Sigmoid colon (tissue), 7 donors: ENCODE data around the gene POLR1A. TPM values are rescaled to one million over a fixed set of nuclear protein-coding genes. Genes with fewer than 3 reads are reported as not detected.

Experiments
- DNase-seq: peaks from one replicate; pipeline ENCODE4 v3.0.0-alpha.2; 2019
- H3K27ac ChIP-seq, 4 donors: fragments of 200-600 bp; sonication (generic); one replicate each; pipeline ENCODE4 v1.5.1; 2016 to 2019; ENCODE audit warnings: mild to moderate bottlenecking in 1 of 4
- H3K27me3 ChIP-seq, 3 donors: fragments of 200-600 bp; sonication (generic); one replicate each; pipeline ENCODE4 v1.5.1; 2019; ENCODE audit warnings: mild to moderate bottlenecking in 1 of 3
- H3K36me3 ChIP-seq, 4 donors: fragments of 200-600 bp; sonication (generic); one replicate each; pipeline ENCODE4 v1.5.1; 2016 to 2019
- H3K4me1 ChIP-seq, 4 donors: fragments of 200-600 bp; sonication (generic); one replicate each; pipeline ENCODE4 v1.5.1; 2017 to 2019
- H3K4me3 ChIP-seq, 4 donors: fragments of 200-600 bp; sonication (generic); one replicate each; pipeline ENCODE4 v1.5.1; 2017 to 2019; ENCODE audit warnings: mild to moderate bottlenecking in 2 of 4, moderate library complexity in 1 of 4
- H3K9me3 ChIP-seq, 4 donors: fragments of 200-600 bp in 3 of 4; sonication (generic) in 3 of 4; one replicate each; pipeline versions ENCODE4 v1.5.1 to v1.6.1; 2013 to 2019
- EP300 ChIP-seq, 4 donors: sonication (generic); formaldehyde crosslinking; IDR thresholded peaks; one replicate each; pipeline ENCODE4 v1.6.1; 2017; ENCODE audit warnings: antibody characterized with exemption in 4 of 4
- POLR2A ChIP-seq, 2 donors: fragments of 450-650 bp; IDR thresholded peaks; one replicate each; pipeline ENCODE4 v1.6.1; 2016; ENCODE audit warnings: antibody characterized with exemption in 2 of 2, mild to moderate bottlenecking in 2 of 2, moderate library complexity in 2 of 2
- POLR2AphosphoS5 ChIP-seq, 4 donors: sonication (generic); formaldehyde crosslinking; IDR thresholded peaks; one replicate each; pipeline ENCODE4 v1.6.1; 2017; ENCODE audit warnings: antibody characterized with exemption in 4 of 4
- WGBS, 2 donors: extraction: QIAGEN DNeasy Blood & Tissue Kit; methylation state at CpG; one replicate each; pipeline ENCODE4 v1.1.7; 2013; 5-methylcytosine and 5-hydroxymethylcytosine counted together
- intact Hi-C: fragments of 100-400 bp; cut with DNase I; formaldehyde crosslinking; loops from one replicate; pipeline ENCODE4 v1.15.1; 2023
- polyA plus RNA-seq, 3 donors: library from polyadenylated mRNA; stranded (reverse); fragments of 200-250 nt; gene quantifications; one replicate each; pipeline ENCODE4 v1.2.3, GENCODE V29; 2013
- total RNA-seq, 4 donors: library from RNA; depleted of rRNA; stranded (reverse); fragments of >200 nt; gene quantifications; one replicate each; pipeline ENCODE4 v1.1.0, GENCODE V29; 2016
- TF ChIP-seq, protein P1 (sequence below), 4 experiments: fragments of 450-650 bp in 3 of 4; fragments of 200-600 bp in 1 of 4; IDR thresholded peaks; one replicate each; pipeline ENCODE4 v1.5.1; 2016 to 2019; ENCODE audit warnings: antibody characterized with exemption in 4 of 4, mild to moderate bottlenecking in 3 of 4, moderate library complexity in 2 of 4
- donor health status: healthy with polysubstance abuse.
- donor health status: Bipolar disorder and iron deficiency.
- donor health status: healthy.

POLR1A gene
- total and polyA plus RNA-seq, 7 donors: 1.2 to 17.9 (median 10.1) TPM

DNA sequence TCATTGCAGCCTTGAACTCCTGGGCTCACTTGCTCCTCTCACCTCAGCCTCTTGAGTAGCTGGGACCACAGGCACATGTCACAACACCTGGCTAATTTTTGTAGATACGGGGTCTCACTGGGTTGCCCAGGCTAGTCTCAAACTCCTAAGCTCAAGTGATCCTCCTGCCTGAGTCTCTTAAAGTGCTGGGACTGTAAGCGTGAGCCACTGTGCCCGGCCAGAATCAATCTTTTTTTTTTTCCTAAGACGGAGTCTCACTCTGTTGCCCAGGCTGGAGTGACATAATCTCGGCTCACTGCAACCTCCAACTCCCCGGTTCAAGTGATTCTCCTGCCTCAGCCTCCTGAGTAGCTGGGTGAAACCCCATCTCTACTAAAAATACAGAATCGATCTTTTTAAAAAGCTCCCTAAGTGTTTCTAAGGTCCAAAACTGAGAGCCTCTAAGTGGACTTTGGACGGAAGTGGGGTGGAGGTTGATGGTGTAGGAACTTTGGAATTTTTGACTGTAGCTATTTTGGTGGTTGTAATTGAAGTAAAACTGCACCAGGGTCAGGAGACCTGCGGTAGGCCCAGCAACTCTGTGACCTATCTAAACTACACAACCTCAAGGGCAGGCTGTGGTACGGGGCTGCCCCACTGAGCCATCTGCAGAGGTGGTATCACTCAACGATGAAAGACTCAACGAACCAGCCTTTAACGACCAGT, 82.9 kb downstream of the POLR1A start:
- 86 to 89% methylated on average over 13 of the region's 13 CpGs for WGBS, 2 donors
- no peak overlapping the region for H3K27ac ChIP-seq
- intact Hi-C loops: no loop called here

DNA sequence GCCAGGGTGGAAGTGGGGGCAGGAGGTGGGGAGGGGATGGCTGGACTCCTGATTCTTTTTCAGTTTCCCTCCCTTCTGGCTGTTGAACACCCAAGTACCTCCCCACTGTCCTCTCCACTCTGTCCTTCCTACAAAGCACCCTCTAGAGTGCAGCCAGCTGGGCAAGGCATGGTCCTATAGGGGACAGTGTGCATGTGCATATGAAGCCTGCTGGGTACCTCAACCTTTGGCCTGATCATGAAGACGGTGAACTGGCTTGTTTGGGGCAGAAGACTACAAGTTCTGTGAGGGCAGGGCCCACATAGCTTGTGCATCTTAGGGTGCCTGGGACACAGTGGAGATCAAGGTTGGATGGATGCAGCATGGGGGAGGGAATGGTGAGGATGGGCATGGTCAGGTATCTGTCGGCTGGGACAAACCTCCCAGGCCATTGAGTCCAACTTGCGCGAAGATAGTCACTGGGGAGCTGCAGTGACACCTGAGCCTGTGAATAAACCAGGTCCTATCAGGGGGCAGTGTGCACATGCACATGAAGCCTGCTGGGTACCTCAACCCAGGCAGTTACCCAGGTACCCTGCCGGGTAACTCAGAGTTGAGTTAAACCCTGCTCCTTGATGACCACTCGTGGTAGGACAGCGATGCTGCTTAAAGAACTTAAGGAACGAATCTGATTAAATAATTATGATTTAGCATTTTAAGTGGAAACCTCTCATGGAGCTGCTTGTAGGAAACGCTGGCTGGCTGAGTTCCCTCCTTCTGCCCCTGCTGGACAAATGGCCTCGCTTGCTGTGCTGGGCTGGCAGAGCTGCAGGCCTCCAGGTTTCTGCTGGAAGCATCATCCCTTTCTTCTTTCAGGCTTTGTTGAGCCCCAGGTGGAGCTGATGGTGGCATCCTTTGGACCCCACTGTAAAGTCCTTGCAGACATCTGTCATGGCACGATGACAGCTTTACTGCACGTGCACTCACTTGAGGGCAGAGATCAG, 84.0 kb downstream of the POLR1A start:
- peaks cover 0 to 5% (median 2%) of the 10 kb centered on the region in 4 donors for H3K36me3 ChIP-seq
- H3K9me3 ChIP-seq: no peaks in the 10 kb centered on the region
- intact Hi-C loops: no loop called here
- no peaks in the 10 kb centered on the region for H3K27me3 ChIP-seq
- peaks cover 0 to 21% (median 2%) of the 10 kb centered on the region in 4 donors for H3K4me1 ChIP-seq
- TF ChIP-seq EP300 (IDR thresholded peaks at IDR 0.05) (no peak), POLR2AphosphoS5 (IDR thresholded peaks at IDR 0.05) (no peak), POLR2A (IDR thresholded peaks at IDR 0.05) (no peak)
- TF ChIP-seq, protein P1, sequence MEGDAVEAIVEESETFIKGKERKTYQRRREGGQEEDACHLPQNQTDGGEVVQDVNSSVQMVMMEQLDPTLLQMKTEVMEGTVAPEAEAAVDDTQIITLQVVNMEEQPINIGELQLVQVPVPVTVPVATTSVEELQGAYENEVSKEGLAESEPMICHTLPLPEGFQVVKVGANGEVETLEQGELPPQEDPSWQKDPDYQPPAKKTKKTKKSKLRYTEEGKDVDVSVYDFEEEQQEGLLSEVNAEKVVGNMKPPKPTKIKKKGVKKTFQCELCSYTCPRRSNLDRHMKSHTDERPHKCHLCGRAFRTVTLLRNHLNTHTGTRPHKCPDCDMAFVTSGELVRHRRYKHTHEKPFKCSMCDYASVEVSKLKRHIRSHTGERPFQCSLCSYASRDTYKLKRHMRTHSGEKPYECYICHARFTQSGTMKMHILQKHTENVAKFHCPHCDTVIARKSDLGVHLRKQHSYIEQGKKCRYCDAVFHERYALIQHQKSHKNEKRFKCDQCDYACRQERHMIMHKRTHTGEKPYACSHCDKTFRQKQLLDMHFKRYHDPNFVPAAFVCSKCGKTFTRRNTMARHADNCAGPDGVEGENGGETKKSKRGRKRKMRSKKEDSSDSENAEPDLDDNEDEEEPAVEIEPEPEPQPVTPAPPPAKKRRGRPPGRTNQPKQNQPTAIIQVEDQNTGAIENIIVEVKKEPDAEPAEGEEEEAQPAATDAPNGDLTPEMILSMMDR (IDR thresholded peaks at IDR 0.05): no peak
- no peak overlapping the region for H3K4me3 ChIP-seq
- H3K27ac ChIP-seq: no peak overlapping the region
- WGBS, 2 donors: 87 to 91% methylated on average over 12 of the region's 12 CpGs
- DNase-seq: peak; percentile 53

More for the DNA sequence above, 82.9 kb downstream of the POLR1A start:
- no peaks in the 10 kb centered on the region for H3K9me3 ChIP-seq
- no peaks in the 10 kb centered on the region for H3K27me3 ChIP-seq
- TF ChIP-seq, protein P1 (IDR thresholded peaks at IDR 0.05): no peak
- TF ChIP-seq EP300 (IDR thresholded peaks at IDR 0.05): no peak
- TF ChIP-seq POLR2A (IDR thresholded peaks at IDR 0.05): no peak
- TF ChIP-seq POLR2AphosphoS5 (IDR thresholded peaks at IDR 0.05): no peak
- peaks cover 0 to 18% (median 2%) of the 10 kb centered on the region in 4 donors for H3K4me1 ChIP-seq
- H3K36me3 ChIP-seq: peaks cover 0 to 17% (median 11%) of the 10 kb centered on the region in 4 donors
- no peak overlapping the region for H3K4me3 ChIP-seq
- peak; percentile 30 for DNase-seq

DNA sequence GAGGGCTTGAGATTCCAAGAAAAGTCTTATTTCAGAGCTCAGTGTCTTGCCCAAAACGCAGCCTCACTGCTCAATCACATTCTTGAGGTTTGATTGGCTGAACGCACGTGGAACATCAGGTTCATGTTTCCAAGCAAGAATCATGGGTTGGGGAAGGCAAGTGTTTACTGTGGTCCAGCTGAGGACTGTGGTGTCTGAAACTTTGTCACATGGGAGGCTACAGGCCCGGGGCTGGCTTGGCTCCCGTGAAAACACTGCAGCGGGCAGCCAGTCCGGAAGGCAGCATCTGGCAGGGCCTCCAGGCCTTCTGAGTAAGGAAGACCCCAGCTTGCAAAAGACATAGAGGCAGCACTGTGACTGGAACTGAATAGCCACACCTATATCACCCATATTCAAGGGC, 84.7 kb downstream of the POLR1A start:
- Histone ChIP-seq H3K36me3 (no peaks in the 10 kb centered on the region), H3K4me3 (no peak overlapping the region), H3K27ac (no peak overlapping the region), H3K4me1 (peaks cover 0 to 20% (median 2%) of the 10 kb centered on the region in 4 donors), H3K9me3 (no peaks in the 10 kb centered on the region), H3K27me3 (no peaks in the 10 kb centered on the region)
- 68 to 74% methylated on average over 7 of the region's 7 CpGs for WGBS, 2 donors
- DNase-seq: peak; percentile 78
- intact Hi-C loops: no loop called here
- TF ChIP-seq, protein P1 (IDR thresholded peaks at IDR 0.05): no peak
- TF ChIP-seq POLR2AphosphoS5 (IDR thresholded peaks at IDR 0.05) (no peak), EP300 (IDR thresholded peaks at IDR 0.05) (no peak), POLR2A (IDR thresholded peaks at IDR 0.05) (no peak)

DNA sequence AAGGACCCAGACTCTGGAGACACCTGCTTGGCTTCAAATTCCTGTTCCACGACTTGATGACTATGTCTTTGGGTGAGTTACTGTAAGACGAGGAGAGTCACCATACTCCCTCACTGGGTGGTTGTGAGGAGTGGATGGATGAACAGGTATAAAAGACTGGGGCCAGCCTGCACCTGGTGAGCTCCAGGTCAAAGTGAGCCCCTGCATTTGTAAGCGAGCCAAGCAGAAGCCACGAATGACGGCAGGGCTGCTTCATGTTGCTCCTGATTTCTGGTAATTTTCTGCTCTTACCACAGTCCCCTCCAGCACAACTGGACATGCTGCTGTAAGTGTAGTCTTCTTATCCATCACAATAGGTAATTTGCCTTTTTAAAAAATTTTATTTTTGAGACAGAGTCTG, 86.6 kb downstream of the POLR1A start:
- H3K36me3 ChIP-seq: no peaks in the 10 kb centered on the region
- no peak overlapping the region for H3K4me3 ChIP-seq
- peaks cover 0 to 6% (median 1%) of the 10 kb centered on the region in 4 donors for H3K9me3 ChIP-seq
- no peak for DNase-seq
- H3K4me1 ChIP-seq: peaks cover 0 to 17% (median 2%) of the 10 kb centered on the region in 4 donors
- WGBS, 2 donors: 76 to 88% methylated on average over 5 of the region's 5 CpGs
- H3K27ac ChIP-seq: no peak overlapping the region
- no peaks in the 10 kb centered on the region for H3K27me3 ChIP-seq
- intact Hi-C loops: no loop called here
- TF ChIP-seq, protein P1 (IDR thresholded peaks at IDR 0.05): no peak
- no peak for TF ChIP-seq POLR2A (IDR thresholded peaks at IDR 0.05)
- no peak for TF ChIP-seq EP300 (IDR thresholded peaks at IDR 0.05)
- no peak for TF ChIP-seq POLR2AphosphoS5 (IDR thresholded peaks at IDR 0.05)
